HK-2 (cell line): ENCODE results near the gene SLC25A28.

Source experiments
- DNase-seq: peaks from one replicate; pipeline ENCODE4 v3.0.0-alpha.2; 2018; ENCODE audit not compliant: unreplicated experiment

The SLC25A28 gene

DNA sequence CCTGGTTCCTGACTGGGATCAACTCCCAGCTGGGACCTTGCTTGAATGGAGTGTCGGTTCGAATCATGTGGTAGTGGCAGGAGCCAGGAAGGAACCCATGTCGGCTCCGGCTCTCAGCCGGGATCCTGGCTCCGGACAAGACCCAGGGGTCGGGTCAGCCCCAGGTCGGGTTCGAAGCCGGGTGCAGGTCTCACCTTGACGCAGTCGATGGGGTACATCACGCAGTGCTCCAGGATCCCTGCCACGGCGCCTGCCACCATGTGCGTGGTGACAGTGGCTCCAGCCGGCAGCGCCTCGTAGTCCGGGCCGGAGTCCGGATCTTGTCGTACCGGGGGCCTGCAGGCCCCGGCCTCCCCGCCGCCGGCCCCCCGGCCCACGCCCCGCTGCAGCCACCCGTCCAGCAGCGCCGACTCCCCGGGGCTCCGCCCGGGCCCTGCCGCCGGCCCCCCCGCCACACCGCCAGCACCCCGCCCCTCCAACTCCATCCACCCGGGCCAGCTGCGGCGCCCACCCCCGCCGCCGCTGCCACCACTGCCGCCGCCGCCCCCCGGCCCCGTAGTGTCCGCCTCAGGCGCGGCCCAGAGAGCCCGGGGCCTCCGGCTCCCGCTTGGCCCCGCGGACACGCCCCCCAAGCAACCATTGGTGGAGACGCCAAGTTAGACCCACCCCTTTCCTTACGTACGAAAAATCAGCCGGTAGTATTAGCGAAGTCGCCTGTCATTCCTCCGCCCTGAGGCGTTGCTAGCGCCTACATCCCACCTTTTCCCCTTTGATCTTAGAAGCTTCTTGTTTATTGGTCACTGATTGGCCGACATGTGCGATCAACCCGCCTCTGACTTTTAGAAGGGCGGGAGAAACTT is at the start of gene SLC25A28:
Gene SLC25A28 (minus strand): TSS at position 589 of the 860 bp plus-strand sequence. CDS start 104 bp downstream, at position 485.
- DNase-seq = peak; percentile 96

- peak; percentile 65 for DNase-seq
These were observed 47.0 kb upstream of the SLC25A28 start for GRCh38 chr10:99667108-99667751.

DNA sequence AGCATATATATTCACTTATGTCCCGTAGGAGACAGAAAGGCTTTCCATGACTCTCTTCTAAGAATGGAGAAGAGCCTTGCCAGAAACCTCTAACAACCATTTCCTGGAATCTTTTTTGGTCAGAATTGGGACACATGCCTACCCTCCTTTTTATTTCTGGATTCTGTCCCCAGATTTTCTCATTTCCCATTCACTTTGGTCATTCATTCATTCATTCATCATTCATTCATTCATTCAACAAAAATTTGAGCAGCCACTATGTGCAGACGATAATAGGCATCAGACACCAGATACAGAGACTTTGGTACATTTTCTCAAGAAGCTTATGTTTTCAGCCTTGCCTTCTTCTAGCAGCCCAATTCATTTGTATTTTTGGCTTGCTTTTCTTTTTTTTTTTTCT is 45.1 kb upstream of the SLC25A28 start:
- DNase-seq = no peak

DNA sequence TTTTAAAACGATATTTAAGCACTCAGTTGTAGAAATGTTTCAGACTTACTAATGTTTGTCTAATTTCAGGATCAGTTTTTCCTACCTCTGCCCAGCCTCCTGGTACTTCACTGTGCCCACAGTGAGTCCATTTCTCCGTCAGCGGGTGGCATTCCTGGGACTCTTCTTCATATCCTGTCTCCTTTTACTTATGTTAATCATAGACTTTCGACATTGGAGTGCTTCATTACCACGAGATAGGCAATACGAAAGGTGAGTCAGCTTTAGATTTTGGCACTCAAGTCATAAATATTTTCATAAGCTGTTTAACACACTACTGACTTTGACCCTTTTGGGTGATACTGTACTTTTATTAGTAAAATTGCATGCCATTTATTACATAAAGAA is 41.1 kb upstream of the SLC25A28 start:
- DNase-seq = peak; percentile 76

GRCh38 chr10:99660662-99661376 is 40.6 kb upstream of the SLC25A28 start:
- DNase-seq = no peak

DNA sequence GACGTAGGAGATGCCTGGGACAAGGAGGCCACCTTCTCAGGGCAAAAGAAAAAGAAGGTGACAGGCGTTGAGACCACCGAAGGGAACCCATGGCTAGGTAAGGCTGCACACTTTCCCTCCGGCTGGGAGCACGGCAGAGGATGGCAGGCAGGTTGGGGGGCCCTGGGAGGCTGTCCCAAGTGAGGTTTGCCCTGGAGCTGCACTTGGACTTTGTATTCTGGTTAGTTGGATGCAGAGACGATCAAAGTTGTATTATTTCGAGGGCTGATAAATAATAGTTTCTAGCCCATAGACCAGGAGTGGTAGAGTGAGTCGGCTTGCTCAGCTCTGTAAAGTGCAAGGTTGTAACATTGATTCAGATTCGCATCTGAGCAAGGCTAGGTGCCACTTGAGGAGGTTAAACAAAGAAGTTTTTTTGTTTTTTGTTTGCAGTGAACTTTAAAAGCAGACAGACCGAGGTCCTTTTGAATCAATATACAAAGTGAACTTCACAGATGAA is 39.7 kb upstream of the SLC25A28 start:
- no peak for DNase-seq

GRCh38 chr10:99659031-99659867 is 39.0 kb upstream of the SLC25A28 start, which contains the start of gene ENTPD7:
Gene ENTPD7, plus strand, starts transcription at chr10:99659509. Its CDS starts 448 bp downstream, at chr10:99659957.
- DNase-seq = peak; percentile 99

GRCh38 chr10:99658622-99659030 is 38.4 kb upstream of the SLC25A28 start:
- peak; percentile 57 for DNase-seq

DNA sequence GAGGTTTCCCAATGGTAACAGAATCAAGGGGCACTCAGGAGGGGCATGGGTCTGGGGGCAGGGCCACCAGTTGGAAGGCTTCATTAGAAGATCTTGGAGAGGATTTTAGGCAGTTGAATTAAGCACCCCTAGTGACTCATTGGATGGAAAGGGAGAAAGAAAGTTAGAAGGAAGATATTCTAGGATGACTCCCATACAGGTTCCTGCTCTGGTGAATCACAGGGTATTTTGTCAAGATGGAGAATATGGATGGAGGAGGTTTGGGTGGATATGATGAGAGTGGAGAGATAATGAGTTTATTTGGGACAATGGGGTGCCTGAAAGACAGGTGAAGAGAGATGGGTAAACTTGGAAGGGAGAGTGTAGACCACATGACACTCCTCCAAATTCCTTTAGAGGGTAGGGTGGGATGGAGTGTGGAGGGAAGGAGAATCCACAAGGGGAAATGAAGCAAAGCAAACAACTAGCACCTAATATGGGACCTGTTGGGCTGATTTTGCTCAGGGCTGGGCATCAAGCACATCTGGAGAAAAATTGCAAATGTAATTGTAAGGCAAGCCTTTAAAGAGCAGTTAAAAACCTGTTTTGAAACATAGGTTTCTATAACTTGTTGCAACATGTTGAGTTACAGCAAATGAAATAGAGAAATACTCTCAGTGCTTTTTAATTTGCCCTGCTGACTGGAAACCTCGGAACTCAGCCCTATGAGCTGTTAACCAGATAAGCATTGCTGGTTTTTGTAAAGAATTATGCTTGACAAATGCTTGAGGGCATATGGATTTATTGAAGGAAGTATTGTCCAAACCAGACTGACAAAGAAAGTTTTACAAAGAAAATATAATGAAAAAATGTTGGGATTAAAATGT is 36.2 kb upstream of the SLC25A28 start:
- no peak for DNase-seq

- no peak for DNase-seq
These were observed 34.3 kb upstream of the SLC25A28 start for GRCh38 chr10:99654390-99655175.

GRCh38 chr10:99652800-99653390 is 32.7 kb upstream of the SLC25A28 start:
- DNase-seq = no peak

DNA sequence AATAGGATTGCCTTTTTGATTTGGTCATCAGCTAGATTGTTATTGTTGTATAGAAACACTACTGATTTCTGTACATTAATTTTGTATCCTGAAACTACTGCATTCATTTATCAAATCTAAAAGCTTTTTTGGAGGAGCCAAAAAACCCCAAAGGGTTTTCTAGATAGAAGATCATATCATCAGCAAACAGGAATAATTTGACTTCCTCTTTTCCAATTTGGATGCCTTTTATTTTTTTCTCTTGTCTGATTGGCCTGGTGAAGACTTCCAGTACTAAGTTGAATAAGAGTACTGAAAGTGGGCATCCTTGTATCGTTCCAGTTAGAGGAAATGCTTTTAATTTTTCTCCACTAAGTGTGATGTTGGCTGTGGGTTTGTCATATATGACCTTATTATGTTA is 28.5 kb upstream of the SLC25A28 start:
- DNase-seq = no peak

DNA sequence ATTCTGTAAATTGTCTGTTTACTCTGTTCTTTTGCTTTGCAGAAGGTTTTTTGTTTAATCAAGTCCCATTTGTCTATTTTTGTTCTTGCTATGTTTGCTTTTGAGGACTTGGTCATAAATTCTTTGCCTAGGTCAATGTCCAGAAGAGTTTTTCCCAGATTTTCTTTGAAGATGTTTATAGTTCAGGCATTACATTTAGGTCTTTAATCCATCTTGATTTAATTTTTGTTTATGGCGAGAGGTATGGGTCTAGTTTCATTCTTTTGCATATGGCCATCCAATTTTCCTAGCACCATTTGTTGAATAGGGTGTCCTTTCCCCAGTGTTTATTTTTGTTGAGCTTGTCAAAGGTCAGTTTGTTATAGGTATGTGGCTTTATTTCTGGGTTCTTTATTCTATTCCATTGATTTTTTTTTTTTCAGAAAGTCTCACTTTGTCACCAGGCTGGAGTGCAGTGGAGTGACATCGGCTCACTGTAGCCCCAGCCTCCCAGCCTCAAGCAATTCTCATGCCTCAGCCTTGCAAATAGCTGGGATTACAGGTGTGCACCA is 27.4 kb upstream of the SLC25A28 start:
- DNase-seq = no peak

DNA sequence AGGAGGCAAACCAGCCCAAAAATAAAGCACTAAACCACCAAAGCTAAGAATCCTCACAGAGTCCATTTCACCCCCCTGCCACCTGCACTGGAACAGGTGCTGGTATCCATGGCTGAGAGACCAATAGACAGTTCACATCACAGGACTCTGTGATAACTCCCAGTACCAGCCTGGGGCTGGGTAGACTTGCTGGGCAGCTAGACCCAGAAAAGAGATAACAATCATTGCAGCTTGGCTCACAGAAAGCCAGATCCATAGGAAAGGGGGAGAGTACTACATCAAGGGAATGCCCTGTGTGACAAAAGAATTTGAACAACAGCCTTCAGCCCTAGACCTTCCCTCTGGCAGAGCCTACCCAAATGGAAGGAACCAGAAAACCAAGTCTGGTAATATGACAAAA is 13.6 kb upstream of the SLC25A28 start:
- no peak for DNase-seq

DNA sequence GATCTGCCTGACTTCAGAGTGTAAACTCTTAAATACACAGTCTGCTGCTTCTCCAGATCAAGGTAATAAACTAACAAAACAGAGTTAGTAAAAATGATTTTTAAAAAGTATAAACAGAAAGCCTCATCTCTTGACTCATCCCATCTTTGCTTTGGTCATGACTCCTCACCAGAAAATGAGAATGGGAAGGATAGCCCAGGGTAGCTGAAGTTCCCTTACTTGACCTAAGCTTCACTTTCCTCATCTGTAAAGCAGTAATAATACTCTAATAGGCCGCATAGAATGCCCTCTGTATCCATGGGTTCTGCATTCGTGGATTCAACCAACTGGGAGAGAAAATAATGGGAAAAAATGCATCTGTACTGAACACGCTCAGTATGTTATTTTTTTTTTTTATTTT is 11.3 kb upstream of the SLC25A28 start:
- DNase-seq = no peak

DNA sequence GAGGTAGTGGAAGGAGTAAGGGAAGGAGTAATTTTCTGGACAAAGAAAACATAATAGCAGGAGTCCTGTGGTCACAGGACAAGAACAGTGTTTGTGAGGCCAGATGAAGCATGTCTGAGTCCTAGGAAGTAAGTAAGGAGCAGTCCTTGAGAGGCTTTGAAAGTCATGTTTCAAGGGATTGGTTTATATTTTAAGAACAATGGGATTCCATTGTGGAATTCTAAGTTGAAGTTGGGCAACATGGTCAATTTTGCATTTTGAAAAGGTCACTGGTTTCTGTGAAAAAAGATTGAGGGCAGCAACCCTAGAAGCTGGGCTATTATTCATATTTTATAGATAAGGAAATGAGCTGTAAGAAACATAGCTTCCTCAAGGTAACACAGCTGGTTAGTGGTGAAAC is 10.8 kb upstream of the SLC25A28 start:
- no peak for DNase-seq

DNA sequence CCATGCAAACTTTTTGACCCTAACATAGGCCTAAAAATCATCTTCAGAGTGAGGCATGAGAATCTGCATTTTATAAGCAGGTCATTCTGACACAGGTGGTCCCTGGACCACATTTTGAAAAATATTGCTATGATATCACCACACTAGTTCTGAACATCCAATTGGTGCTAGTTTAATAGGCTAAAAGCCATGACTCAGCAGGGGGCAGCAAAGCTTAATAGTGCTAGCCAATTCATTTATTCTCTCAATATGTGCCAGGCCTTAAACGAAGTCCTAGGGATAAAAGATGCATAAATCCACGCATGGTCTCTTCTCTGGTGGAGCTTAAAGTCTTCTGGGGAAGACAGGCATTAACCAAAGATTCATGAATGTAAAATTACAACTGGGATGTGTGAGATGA is 10.2 kb upstream of the SLC25A28 start:
- peak; percentile 39 for DNase-seq

GRCh38 chr10:99629625-99629978 is 9.4 kb upstream of the SLC25A28 start:
- DNase-seq = no peak
